Skeletal muscle satellite cell (primary cell): ENCODE results near the gene DCTPP1. TPM values are rescaled to one million over a fixed set of nuclear protein-coding genes. Genes with fewer than 3 reads are reported as not detected.
"Not testable (repeated sequence)": the region's sequence is repeated elsewhere in the genome, so short reads cannot be mapped to it uniquely, and the experiment has no call there.

Experiments used
- H3K27me3 ChIP-seq: 2 replicates; pipeline ENCODE4 v1.7.0; 2013; ENCODE audit warnings: low read length; ENCODE audit not compliant: control insufficient read depth, insufficient read depth
- H3K36me3 ChIP-seq: 2 replicates; pipeline ENCODE4 v1.7.0; 2013; ENCODE audit warnings: mild to moderate bottlenecking, control low read depth, low read length; ENCODE audit not compliant: insufficient read depth
- H3K4me1 ChIP-seq: 2 replicates; pipeline ENCODE4 v1.7.0; 2013; ENCODE audit warnings: low read length; ENCODE audit not compliant: control insufficient read depth, insufficient read depth
- H3K4me2 ChIP-seq: 2 replicates; pipeline ENCODE4 v1.7.0; 2013; ENCODE audit warnings: mild to moderate bottlenecking, low read length
- H3K4me3 ChIP-seq: 2 replicates; pipeline ENCODE4 v1.7.0; 2013; ENCODE audit warnings: low read length
- H3K9ac ChIP-seq: 2 replicates; pipeline ENCODE4 v1.7.0; 2013; ENCODE audit warnings: mild to moderate bottlenecking, low read depth, low read length, moderate library complexity
- H3K9me3 ChIP-seq: replicated peaks from 2 replicates; pipeline ENCODE4 v1.7.0; 2013; ENCODE audit warnings: mild to moderate bottlenecking, control low read depth, low read length
- total RNA-seq: library from RNA; depleted of rRNA; stranded (reverse); fragments of >200 nt; gene quantifications from 2 replicates; pipeline ENCODE4 v1.2.3, GENCODE V29; 2012; rRNA removed

Gene DCTPP1
- total RNA-seq = 28.1 and 29.1 TPM in 2 replicates

- H3K9me3 ChIP-seq = no peaks in the 10 kb centered on the region
- peaks cover 1% of the 10 kb centered on the region for H3K27me3 ChIP-seq
- peaks cover 15% of the 10 kb centered on the region for H3K4me1 ChIP-seq
- H3K4me3 ChIP-seq = peak within 1 kb of the TSS; percentile 85
- peak within 1 kb of the TSS; percentile 94 for H3K4me2 ChIP-seq
- H3K9ac ChIP-seq = peak within 1 kb of the TSS; percentile 72
- H3K36me3 ChIP-seq = peaks cover 4% of the 10 kb centered on the region
These were observed at the start of gene DCTPP1 for GRCh38 chr16:30429678-30430427. DCTPP1 (minus strand) TSS chr16:30430030; CDS start chr16:30429980, 50 bp downstream.

DNA sequence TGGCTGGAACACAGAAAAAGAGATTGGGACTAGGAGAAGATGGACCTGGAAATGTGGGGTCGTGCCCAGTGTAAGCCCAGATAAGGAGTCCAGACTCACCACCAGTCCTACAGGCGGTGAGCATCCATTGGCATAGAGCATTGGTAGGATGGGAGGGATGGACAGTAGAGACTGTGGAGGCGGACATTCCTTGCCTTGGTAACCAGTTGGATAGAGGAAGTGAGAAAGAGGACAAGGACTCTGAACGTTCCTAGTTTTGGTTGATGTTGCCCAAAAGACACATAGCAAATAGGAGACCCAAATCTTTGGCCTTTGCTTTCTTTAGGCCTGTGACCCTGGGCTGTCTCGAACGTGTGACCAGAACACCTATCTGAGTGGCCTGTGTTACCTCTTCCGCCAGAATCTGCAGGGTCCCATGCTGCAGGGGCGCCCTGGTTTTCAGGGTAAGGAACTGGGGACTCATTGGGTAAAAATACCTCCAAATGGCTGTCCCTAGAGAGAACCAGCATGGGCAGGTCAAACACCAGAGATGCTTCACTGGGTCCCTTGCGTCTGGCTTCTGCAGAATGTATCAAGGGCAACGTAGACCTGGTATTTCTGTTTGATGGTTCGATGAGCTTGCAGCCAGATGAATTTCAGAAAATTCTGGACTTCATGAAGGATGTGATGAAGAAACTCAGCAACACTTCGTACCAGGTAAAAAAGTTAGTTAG lies 49.1 kb upstream of the DCTPP1 start:
- Histone ChIP-seq H3K4me2 (no peak overlapping the region), H3K36me3 (no peaks in the 10 kb centered on the region), H3K9me3 (no peaks in the 10 kb centered on the region), H3K9ac (no peak overlapping the region), H3K27me3 (peaks cover 59% of the 10 kb centered on the region), H3K4me3 (no peak overlapping the region), H3K4me1 (no peaks in the 10 kb centered on the region)

DNA sequence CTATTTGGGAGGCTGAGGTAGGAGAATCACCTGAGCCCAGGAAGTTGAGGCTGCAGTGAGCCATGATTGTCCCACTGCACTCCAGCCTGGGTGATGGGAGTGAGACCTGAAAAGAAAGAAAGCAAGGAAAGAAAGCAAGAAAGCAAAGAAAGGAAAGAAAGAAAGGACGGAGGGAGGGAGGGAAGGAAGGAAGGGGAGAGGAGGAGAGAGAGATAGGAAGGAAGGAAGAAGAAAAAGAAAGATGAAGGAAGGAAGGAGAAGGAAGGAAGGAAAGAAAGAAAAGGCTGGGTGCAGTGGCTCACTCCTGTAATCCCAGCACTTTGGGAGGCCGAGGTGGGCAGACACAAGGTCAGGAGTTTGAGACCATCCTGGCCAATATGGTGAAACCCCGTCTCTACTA lies 47.9 kb upstream of the DCTPP1 start:
- H3K36me3 ChIP-seq, H3K4me2 ChIP-seq, H3K4me3 ChIP-seq, H3K9ac ChIP-seq, H3K4me1 ChIP-seq, H3K9me3 ChIP-seq: not testable (repeated sequence)
- H3K27me3 ChIP-seq = peaks cover 61% of the 10 kb centered on the region

DNA sequence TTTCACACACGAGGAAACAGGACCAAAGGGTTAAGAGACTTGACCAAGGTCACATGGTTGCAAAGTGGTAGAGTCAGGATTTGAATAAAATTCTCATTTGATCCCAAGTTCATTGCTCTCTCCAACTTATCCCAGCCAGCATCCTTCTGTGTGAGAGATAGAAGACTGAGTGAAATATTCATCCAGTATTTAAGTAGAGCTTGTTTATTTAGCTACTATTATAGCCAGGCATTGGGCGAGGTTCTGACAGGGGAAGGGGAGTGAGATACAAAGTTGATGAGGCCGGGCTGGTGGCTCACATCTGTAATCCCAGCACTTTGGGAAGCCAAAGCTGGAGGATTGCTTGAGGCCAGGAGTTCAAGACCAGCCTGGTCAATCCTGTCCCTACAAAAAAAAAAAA lies 47.2 kb upstream of the DCTPP1 start:
- H3K36me3 ChIP-seq = no peaks in the 10 kb centered on the region

DNA sequence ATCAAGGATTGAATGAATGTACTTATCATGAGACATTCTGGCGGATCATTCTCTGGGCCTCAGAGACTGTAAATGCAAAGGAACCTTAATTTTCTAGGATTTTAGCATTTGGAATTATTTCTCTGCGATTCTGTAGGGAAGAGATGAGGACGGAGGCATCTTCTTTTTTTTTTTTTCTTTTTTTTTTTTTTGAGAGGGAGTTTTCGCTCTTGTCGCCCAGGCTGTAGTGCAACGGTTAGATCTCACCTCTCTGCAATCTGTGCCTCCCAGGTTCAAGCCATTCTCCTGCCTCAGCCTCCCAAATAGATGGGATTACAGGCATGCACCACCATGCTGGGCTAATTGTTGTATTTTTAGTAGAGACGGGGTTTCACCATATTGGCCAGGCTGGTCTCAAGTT lies 44.9 kb upstream of the DCTPP1 start:
- Histone ChIP-seq H3K9ac (no peak overlapping the region), H3K4me2 (no peak overlapping the region), H3K4me3 (no peak overlapping the region), H3K4me1 (no peaks in the 10 kb centered on the region), H3K36me3 (no peaks in the 10 kb centered on the region), H3K9me3 (no peaks in the 10 kb centered on the region), H3K27me3 (peaks cover 55% of the 10 kb centered on the region)

More for the DNA sequence above, 47.2 kb upstream of the DCTPP1 start:
- Histone ChIP-seq H3K9me3 (no peaks in the 10 kb centered on the region), H3K9ac (no peak overlapping the region), H3K4me3 (no peak overlapping the region), H3K27me3 (peaks cover 68% of the 10 kb centered on the region), H3K4me2 (no peak overlapping the region), H3K4me1 (no peaks in the 10 kb centered on the region)

GRCh38 chr16:30474074-30474452 lies 44.2 kb upstream of the DCTPP1 start:
- no peak overlapping the region for H3K4me2 ChIP-seq
- no peaks in the 10 kb centered on the region for H3K4me1 ChIP-seq
- no peak overlapping the region for H3K4me3 ChIP-seq

GRCh38 chr16:30473231-30474073 lies 43.6 kb upstream of the DCTPP1 start:
- Histone ChIP-seq H3K27me3 (peaks cover 46% of the 10 kb centered on the region), H3K4me2 (no peak overlapping the region), H3K4me3 (no peak overlapping the region), H3K9ac (no peak overlapping the region), H3K4me1 (no peaks in the 10 kb centered on the region), H3K36me3 (no peaks in the 10 kb centered on the region), H3K9me3 (no peaks in the 10 kb centered on the region)

More at GRCh38 chr16:30474074-30474452, 44.2 kb upstream of the DCTPP1 start:
- peaks cover 51% of the 10 kb centered on the region for H3K27me3 ChIP-seq
- H3K36me3 ChIP-seq = no peaks in the 10 kb centered on the region
- no peak overlapping the region for H3K9ac ChIP-seq
- no peaks in the 10 kb centered on the region for H3K9me3 ChIP-seq

DNA sequence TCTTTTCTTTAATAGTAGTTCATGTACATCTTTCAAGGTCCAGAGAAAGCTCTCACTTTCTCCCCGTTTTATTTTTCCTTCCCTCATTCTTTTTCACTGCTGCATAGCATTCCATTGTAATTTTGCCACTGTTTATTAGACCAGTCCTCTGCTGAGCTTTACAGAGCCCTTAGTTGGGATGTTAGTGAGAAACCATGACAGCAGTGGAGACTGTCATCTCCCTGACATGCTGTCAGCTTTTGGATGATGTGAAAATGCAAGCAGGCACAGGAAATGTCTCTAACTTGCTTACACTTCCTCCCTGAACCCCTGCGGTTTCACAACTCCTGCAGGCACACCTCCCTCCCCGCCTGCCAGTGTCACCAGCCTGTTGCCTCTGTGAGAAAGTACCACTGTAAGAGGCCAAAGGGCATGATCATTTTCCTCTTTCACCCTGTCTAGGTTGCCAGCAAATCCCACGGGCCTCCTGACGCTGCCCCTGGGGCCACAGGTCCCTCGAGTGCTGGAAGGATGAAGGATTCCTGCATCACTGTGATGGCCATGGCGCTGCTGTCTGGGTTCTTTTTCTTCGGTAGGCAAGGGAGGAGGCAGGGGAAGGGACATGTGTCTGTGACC lies 42.6 kb upstream of the DCTPP1 start, which contains the start of gene ITGAL:
Gene ITGAL, plus strand, starts transcription at position 415 of the 615 bp plus-strand sequence. Its CDS starts 96 bp downstream, at position 511.
- Histone ChIP-seq H3K36me3 (no peaks in the 10 kb centered on the region), H3K9me3 (no peaks in the 10 kb centered on the region), H3K27me3 (peaks cover 44% of the 10 kb centered on the region), H3K4me3 (no peak within 1 kb of the TSS), H3K4me2 (no peak within 1 kb of the TSS), H3K4me1 (no peaks in the 10 kb centered on the region), H3K9ac (no peak within 1 kb of the TSS)

DNA sequence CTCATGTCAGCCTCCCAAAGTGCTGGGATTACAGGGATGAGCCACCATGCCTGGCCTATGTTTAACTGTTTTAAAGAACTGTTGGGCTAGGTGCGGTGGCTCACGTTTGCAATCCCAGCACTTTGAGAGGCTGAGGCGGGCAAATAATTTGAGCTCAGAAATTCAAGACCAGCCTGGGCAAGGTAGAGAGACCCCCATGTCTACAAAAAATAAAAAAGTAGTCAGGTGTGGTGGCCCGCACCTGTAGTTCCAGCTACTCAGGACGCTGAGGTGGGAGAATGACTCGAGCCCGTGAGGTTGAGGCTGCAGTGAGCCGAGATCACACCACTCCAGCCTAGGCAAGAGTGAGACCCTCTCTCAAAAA lies 40.8 kb upstream of the DCTPP1 start:
- Histone ChIP-seq H3K9me3 (no peaks in the 10 kb centered on the region), H3K36me3 (no peaks in the 10 kb centered on the region), H3K4me2 (no peak overlapping the region), H3K4me1 (no peaks in the 10 kb centered on the region), H3K9ac (no peak overlapping the region), H3K27me3 (peaks cover 35% of the 10 kb centered on the region), H3K4me3 (no peak overlapping the region)

DNA sequence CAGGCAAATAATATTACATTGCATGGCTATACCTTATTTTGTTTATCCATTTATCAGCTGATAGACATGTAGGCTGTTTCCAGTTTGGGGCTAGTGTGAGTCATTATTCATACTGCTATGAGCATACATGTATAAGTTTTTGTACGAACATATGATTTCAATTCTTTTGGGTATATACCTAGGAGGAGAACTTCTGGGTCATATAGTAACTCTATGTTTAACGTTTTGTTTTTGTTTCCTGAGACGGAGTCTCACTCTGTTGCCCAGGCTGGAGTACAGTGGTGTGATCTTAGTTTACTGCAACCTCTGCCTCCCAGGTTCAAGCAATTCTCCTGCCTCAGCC lies 40.3 kb upstream of the DCTPP1 start:
- no peaks in the 10 kb centered on the region for H3K36me3 ChIP-seq
- H3K4me3 ChIP-seq = no peak overlapping the region
- H3K4me2 ChIP-seq = no peak overlapping the region
- H3K9ac ChIP-seq = no peak overlapping the region
- H3K9me3 ChIP-seq = no peaks in the 10 kb centered on the region
- H3K4me1 ChIP-seq = no peaks in the 10 kb centered on the region
- H3K27me3 ChIP-seq = peaks cover 30% of the 10 kb centered on the region

DNA sequence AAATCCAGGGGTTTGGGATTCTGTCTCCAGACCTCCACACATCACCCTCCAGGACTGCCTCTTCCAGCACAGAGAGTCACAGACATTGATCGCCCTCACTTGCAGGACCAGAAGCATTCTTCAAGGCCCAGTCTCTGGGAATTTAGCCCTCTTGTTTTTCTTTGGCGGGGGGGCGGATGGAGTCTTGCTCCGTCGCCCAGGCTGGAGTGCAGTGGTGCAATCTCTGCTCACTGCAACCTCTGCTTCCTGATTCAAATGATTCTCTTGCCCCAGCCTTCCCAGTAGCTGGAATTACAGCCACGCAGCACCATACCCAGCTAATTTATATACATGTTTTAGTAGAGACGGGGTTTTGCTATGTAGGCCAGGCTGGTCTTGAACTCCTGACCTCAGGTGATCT lies 34.2 kb upstream of the DCTPP1 start:
- Histone ChIP-seq H3K27me3 (no peaks in the 10 kb centered on the region), H3K36me3 (no peaks in the 10 kb centered on the region), H3K4me1 (no peaks in the 10 kb centered on the region), H3K4me3 (no peak overlapping the region), H3K4me2 (no peak overlapping the region), H3K9ac (no peak overlapping the region), H3K9me3 (no peaks in the 10 kb centered on the region)
